Keratinocyte (primary cell): Measurements from ENCODE around the gene ARHGDIA. TPM values are rescaled to one million over a fixed set of nuclear protein-coding genes. Genes with fewer than 3 reads are reported as not detected.

ENCODE experiments used
- DNase-seq: peaks from one replicate; pipeline ENCODE4 v3.0.0-alpha.2; 2011; ENCODE audit warnings: low read depth, missing footprints, low spot score
- FAIRE-seq: peaks from 2 replicates; lab custom pipeline; 2011; peaks lifted over from hg19 to GRCh38; lab: Jason Lieb, UNC
- H2AFZ ChIP-seq: 2 replicates; pipeline ENCODE4 v1.6.0; 2012; ENCODE audit warnings: low read length, control low read depth, inconsistent platforms; ENCODE audit not compliant: control insufficient read depth
- H3K27ac ChIP-seq: 2 replicates; pipeline ENCODE4 v1.5.1; 2011; ENCODE audit warnings: low read length; ENCODE audit not compliant: control insufficient read depth, insufficient read depth
- H3K27me3 ChIP-seq: 3 replicates; pipeline ENCODE4 v1.6.0; 2011; ENCODE audit warnings: low read length; ENCODE audit not compliant: control insufficient read depth, insufficient read depth; ENCODE audit errors: extremely low read depth
- H3K36me3 ChIP-seq, 2 experiments: 2 replicates in 1 of 2; 3 replicates in 1 of 2; pipeline ENCODE4 v1.5.1; 2011; ENCODE audit warnings: low read length in 2 of 2, mild to moderate bottlenecking in 1 of 2; ENCODE audit not compliant: control insufficient read depth in 2 of 2, insufficient read depth in 2 of 2; ENCODE audit errors: extremely low read depth in 1 of 2
- H3K4me1 ChIP-seq: 3 replicates; pipeline ENCODE4 v1.5.1; 2011; ENCODE audit warnings: low read length; ENCODE audit not compliant: control insufficient read depth, insufficient read depth; ENCODE audit errors: extremely low read depth
- H3K4me2 ChIP-seq: 3 replicates; pipeline ENCODE4 v1.6.0; 2011; ENCODE audit warnings: low read depth, low read length; ENCODE audit not compliant: control insufficient read depth, insufficient read depth; ENCODE audit errors: extremely low read depth
- H3K4me3 ChIP-seq, 3 experiments: fragments of 200-600 bp in 1 of 3; sonication (generic) in 1 of 3; 2 replicates in 2 of 3; 3 replicates in 1 of 3; pipeline ENCODE4 v1.5.1; 2011 to 2016; ENCODE audit warnings: low read length in 3 of 3, mild to moderate bottlenecking in 3 of 3, control low read depth in 2 of 3, inconsistent platforms in 1 of 3, low read depth in 1 of 3, mixed read lengths in 1 of 3, mixed run types in 1 of 3, moderate library complexity in 1 of 3; ENCODE audit not compliant: control insufficient read depth in 2 of 3, insufficient read depth in 2 of 3; ENCODE audit errors: extremely low read depth in 1 of 3
- H3K79me2 ChIP-seq: 2 replicates; pipeline ENCODE4 v1.6.0; 2012; ENCODE audit warnings: low read length; ENCODE audit not compliant: control insufficient read depth, insufficient read depth
- H3K9ac ChIP-seq: 3 replicates; pipeline ENCODE4 v1.6.0; 2011; ENCODE audit warnings: low read length; ENCODE audit not compliant: control insufficient read depth, insufficient read depth; ENCODE audit errors: extremely low read depth
- H3K9me1 ChIP-seq: 3 replicates; pipeline ENCODE4 v1.6.0; 2011; ENCODE audit warnings: low read length; ENCODE audit not compliant: control insufficient read depth, insufficient read depth; ENCODE audit errors: extremely low read depth
- H3K9me3 ChIP-seq: 2 replicates; pipeline ENCODE4 v1.5.1; 2012; ENCODE audit warnings: low read depth, low read length; ENCODE audit not compliant: control insufficient read depth
- H4K20me1 ChIP-seq: 3 replicates; pipeline ENCODE4 v1.6.0; 2011; ENCODE audit warnings: low read length; ENCODE audit not compliant: control insufficient read depth, insufficient read depth; ENCODE audit errors: extremely low read depth
- CTCF ChIP-seq, 3 experiments: IDR thresholded peaks in 1 of 3; conservative IDR thresholded peaks in 1 of 3; optimal IDR thresholded peaks in 1 of 3; 2 replicates in 2 of 3; 3 replicates in 1 of 3; pipeline versions ENCODE3 to v1.5.1; 2011; ENCODE audit warnings: low read length in 3 of 3, mild to moderate bottlenecking in 3 of 3, moderate library complexity in 2 of 3, control low read depth in 1 of 3, inconsistent platforms in 1 of 3; ENCODE audit not compliant: insufficient read depth in 2 of 3; ENCODE audit errors: extremely low read depth in 1 of 3
- EZH2 ChIP-seq: IDR thresholded peaks from one replicate; pipeline ENCODE4 v1.6.1; 2012; ENCODE audit warnings: inconsistent platforms, mild to moderate bottlenecking, low read length, moderate library complexity
- dilution Hi-C: fragments of 300-500 bp; cut with MboI; formaldehyde crosslinking; loops from one replicate; pipeline ENCODE4 v1.7.0; 2020; ENCODE audit warnings: low sequenced_read_pairs; ENCODE audit not compliant: extremely low pct_ligation_motif_present
- polyA plus RNA-seq, 5 experiments: library from polyadenylated mRNA; depleted of rRNA in 3 of 5; stranded (reverse) in 3 of 5; stranded (forward) in 1 of 5; unstranded in 1 of 5; fragments of >200 nt; gene quantifications; 1 replicate in 1 of 5; 2 replicates in 3 of 5; 3 replicates in 1 of 5; pipeline versions ENCODE4 v1.2.1 to v1.2.3, GENCODE V29; 2011 to 2012; ENCODE audit warnings: missing spikeins in 2 of 5, low read depth in 1 of 5, low replicate concordance in 1 of 5

Gene ARHGDIA
- polyA plus RNA-seq, 1 donor (not counting 4 experiments of a cell fraction or from before 2014, with no cell fraction given): 65.7 TPM

GRCh38 chr17:81898885-81899284 lies 27.7 kb upstream of the ARHGDIA start:
- peaks cover 35% of the 10 kb centered on the region for H3K4me1 ChIP-seq
- H3K9me3 ChIP-seq: no peaks in the 10 kb centered on the region
- FAIRE-seq (no peak), DNase-seq (no peak)
- H3K9ac ChIP-seq: peak overlapping the region; percentile 36
- H3K4me2 ChIP-seq: peak overlapping the region; percentile 31
- no peak overlapping the region for H2AFZ ChIP-seq
- no peaks in the 10 kb centered on the region for H3K27me3 ChIP-seq
- peak overlapping the region; percentile 65 for H3K27ac ChIP-seq
- peaks cover 14% of the 10 kb centered on the region for H4K20me1 ChIP-seq
- dilution Hi-C loops: no loop called here
- TF ChIP-seq CTCF (optimal IDR thresholded peaks at IDR 0.05 in 1 of 3, IDR thresholded peaks at IDR 0.05 in 1 of 3, conservative IDR thresholded peaks at IDR 0.05 in 1 of 3; ENCODE audit: extremely low read depth in 1 of 3, insufficient read depth in 2 of 3, low read length in 3 of 3) (no peak), EZH2 (no peak)
- H3K9me1 ChIP-seq: no peaks in the 10 kb centered on the region
- H3K4me3 ChIP-seq: no peak overlapping the region
- H3K79me2 ChIP-seq: peaks cover 3% of the 10 kb centered on the region
- peaks cover 16 to 36% of the 10 kb centered on the region in 2 experiments for H3K36me3 ChIP-seq

- Histone ChIP-seq H3K9me1 (no peaks in the 10 kb centered on the region), H4K20me1 (peaks cover 14% of the 10 kb centered on the region), H3K9me3 (no peaks in the 10 kb centered on the region), H3K27ac (peak overlapping the region; percentile 65), H3K9ac (peak overlapping the region; percentile 36), H3K4me2 (peak overlapping the region; percentile 31), H2AFZ (no peak overlapping the region), H3K4me1 (peaks cover 35% of the 10 kb centered on the region), H3K27me3 (no peaks in the 10 kb centered on the region), H3K36me3 (peaks cover 15 to 32% of the 10 kb centered on the region in 2 experiments), H3K79me2 (peaks cover 6% of the 10 kb centered on the region), H3K4me3 (peak overlapping the region in 1 of 3 experiments; percentile 7)
- TF ChIP-seq EZH2 (no peak), CTCF (optimal IDR thresholded peaks at IDR 0.05 in 1 of 3, IDR thresholded peaks at IDR 0.05 in 1 of 3, conservative IDR thresholded peaks at IDR 0.05 in 1 of 3; ENCODE audit: extremely low read depth in 1 of 3, insufficient read depth in 2 of 3, low read length in 3 of 3) (no peak)
- DNase-seq (peak; percentile 89), FAIRE-seq (no peak)
- dilution Hi-C loops: no loop called here
Measured at GRCh38 chr17:81898029-81898866, 27.1 kb upstream of the ARHGDIA start.
